HG03432 (cell line): ENCODE results near the gene FMNL2.
A peak's percentile ranks its signal among the peaks of the same experiment; 100 is the strongest.

ENCODE experiments used
- ATAC-seq: cut with Tn5 transposase; IDR thresholded peaks from one replicate; pipeline ENCODE4 v1.9.1; 2021; ENCODE audit warnings: mild to moderate bottlenecking, moderate library complexity; ENCODE audit not compliant: unreplicated experiment

Gene FMNL2

DNA sequence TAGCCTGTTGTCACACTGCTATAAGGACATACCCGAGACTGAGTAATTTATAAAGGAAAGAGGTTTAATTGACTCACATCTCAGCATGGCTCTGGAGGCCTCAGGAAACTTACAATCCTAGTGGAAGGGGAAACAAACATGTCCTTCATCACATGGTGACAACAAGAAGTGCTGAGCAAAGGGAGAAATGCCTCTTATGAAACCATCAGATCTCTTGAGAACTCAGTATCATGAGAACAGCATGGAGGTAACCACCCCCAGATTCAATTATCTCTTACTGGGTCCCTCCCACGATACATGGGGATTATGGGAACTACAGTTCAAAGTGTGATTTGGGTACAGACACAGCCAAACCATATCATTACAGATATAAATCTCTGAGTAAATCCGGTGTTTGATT is 233.6 kb downstream of the FMNL2 start:
- ATAC-seq: no peak

DNA sequence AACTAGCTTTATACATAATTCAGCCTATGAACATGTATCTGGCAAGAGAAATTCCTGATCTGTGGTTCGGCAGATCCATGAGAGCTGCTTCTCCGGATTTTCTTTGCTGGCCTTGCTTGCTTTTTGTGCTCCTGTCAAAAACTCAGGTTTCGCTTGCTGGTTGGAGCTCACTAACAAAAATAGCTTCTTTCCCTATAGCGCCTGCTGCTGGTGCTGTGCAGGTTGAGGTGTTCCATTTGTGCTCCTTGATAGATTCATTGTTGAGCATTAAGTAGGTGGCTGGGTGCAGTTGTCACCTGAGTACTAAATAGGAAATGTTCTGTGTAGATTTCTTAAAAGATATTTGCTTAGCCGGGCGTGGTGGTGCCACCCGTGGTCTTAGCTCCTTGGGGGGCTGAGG is 234.2 kb downstream of the FMNL2 start:
- ATAC-seq: no peak

GRCh38 chr2:152571048-152571766 is 236.2 kb downstream of the FMNL2 start:
- no peak for ATAC-seq

- no peak for ATAC-seq
Observed at GRCh38 chr2:152572031-152572430, 237.1 kb downstream of the FMNL2 start.

GRCh38 chr2:152573168-152573567 is 238.2 kb downstream of the FMNL2 start:
- ATAC-seq: peak; percentile 97

DNA sequence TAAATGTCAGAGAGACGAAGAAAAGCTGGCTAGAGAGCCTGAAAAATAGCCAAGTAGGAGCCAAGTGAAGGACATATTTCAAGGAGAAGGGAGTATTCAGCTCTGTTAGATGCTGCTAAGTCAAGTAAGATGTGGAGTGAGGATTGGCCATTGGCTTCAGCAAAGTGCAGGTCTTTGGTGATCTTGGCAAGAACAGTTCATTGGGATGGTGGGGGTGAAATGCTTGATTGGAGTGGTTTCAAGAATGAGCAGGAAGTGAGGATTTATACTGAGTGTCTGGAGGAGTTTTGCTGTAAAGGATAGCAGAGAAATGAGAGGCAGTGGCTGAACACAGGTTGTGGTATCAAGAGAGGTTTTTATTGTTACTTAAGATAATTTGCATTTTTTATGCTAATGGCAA is 242.6 kb downstream of the FMNL2 start:
- ATAC-seq: no peak

DNA sequence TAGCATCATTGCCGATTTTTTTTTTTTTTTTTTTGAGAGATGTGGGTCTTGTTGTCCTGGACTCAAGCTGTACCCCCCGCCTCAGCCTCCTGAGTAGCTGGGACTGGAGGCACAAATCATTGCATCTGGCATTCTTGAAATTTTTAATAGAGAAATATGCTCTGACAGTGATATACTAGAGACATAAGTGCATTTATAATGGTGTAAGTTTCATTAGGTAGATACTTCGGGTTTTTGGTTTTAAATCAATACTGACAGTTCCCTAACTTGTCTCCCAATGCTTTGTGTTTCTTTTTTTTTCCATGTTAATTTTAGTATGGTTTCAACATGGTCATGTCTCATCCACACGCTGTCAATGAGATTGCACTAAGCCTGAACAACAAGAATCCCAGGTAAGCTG is 243.6 kb downstream of the FMNL2 start:
- no peak for ATAC-seq

GRCh38 chr2:152580714-152581113 is 245.7 kb downstream of the FMNL2 start:
- no peak for ATAC-seq

DNA sequence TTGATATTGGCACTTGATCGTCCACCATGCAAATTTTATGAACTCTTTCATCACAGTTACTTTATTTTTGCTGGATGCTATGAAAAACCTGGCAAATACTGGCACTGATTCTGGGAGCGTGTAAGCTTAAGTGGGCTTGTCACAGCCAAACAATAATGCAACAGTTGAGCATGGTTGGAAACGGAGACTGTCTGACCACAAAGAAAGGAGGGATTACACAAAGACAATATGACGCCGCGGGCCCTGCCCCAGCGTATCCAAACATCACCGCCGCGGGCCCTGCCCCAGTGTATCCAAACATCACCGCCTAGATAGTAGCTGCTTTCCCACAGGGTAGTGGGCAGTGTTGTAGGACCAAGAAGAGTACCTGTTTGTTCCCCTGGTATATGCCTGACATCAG is 246.4 kb downstream of the FMNL2 start:
- ATAC-seq: no peak

GRCh38 chr2:152582081-152582480 is 247.1 kb downstream of the FMNL2 start:
- no peak for ATAC-seq

DNA sequence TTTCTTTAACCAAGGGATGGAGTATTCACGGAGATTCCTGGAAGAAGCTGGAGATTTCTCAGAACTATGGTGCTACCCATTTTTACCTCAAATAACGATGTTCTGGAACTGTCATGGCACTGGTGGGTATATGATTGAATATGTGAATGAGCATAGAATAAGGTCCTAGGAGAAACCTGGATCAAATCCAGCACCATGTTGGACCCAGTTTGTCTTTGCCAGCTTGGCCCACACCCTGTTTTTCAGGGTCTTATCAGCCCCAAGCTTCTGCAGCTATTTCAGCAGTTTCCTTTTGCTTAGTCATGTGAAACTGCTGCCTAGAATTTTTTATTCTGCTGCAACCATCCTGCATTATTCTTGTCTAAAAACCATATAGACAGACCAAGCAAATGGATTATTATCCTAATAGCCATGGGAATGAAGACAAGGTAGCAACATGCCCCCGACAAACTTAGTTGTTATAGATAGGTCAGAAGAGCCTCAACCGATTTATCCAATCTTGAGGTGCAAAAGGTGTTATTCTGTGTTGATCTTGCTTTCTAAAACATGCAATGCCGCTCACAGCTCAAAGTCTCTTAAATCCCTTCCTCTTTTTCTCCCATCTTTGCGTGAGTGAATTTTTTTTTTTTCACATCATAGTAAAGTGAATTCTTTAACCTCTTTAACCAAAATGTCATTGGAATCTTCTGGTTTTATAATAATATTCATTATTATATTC is 248.7 kb downstream of the FMNL2 start:
- ATAC-seq: no peak

DNA sequence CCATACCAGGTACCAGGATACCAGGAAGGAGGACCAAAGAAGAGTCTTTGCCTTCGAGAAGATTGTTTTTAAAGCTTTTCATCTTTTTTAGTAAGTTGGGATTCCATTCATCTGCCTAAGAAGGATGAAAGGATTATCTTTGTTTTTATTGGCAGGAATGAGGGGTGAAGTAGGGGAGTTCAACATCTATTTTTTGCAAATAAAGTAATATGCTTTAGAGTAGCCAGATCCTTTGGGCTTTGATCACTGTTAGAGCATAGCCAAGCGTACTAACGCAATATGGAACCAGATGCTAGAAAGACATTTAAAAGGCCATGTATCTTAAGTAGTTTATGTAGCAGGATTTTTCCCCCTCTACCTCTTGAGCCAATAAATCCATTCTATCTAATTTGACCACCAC is 249.3 kb downstream of the FMNL2 start:
- no peak for ATAC-seq

GRCh38 chr2:152585830-152586484 is 251.0 kb downstream of the FMNL2 start:
- no peak for ATAC-seq

DNA sequence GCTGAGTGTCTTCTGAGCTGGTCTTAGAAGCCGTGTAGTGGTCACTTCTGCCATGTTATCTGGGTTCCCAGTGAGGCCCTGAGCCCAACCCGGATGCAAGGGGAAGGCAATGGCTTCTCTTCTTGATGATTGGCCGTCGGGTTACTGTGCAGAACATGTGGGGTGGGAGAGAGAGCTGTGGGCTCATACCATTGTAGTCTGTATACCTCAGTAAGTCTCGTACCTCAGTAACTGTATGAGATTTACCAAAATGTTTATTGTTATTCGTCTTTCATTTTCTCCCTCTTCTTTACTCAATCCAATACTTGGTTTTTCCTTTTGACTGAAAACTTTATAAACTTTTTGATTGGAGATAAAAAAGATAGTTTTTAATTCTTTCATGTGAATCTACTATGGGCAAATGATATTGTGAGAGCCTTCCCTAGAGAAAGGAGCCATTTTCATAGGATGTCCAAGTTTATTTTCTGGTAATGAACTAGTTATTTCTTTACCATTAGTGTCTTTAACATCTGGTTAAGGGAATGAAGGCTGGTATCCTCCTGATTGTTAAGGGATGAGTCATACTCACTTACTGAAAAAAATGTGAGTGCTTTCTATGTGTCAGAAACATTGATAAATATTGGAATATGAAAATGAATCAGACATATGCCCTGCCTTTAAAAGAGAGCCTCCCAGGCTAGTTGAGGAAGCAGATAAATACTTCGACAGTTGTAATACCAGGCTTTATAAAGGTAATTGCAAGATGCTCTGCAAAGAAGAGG is 252.4 kb downstream of the FMNL2 start:
- ATAC-seq: no peak

DNA sequence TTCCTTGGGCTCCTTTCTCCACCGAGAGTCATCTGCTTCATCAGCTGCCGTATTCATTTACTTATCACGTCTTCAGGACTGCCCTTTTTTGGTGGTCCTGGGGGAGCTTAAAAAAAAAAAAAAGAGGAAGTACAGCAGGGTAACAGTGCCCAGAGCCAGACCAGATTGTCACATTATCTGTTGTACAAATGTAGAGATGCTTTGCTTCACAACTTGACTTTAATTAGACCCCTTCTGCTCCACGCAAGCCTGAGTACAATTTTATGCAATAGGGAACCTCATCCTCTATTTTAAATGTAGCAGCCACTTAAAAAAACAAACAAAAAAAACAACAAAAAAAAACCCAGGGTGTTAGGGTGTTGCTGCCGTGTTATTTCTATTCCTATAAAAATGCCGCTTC is 254.0 kb downstream of the FMNL2 start:
- no peak for ATAC-seq

DNA sequence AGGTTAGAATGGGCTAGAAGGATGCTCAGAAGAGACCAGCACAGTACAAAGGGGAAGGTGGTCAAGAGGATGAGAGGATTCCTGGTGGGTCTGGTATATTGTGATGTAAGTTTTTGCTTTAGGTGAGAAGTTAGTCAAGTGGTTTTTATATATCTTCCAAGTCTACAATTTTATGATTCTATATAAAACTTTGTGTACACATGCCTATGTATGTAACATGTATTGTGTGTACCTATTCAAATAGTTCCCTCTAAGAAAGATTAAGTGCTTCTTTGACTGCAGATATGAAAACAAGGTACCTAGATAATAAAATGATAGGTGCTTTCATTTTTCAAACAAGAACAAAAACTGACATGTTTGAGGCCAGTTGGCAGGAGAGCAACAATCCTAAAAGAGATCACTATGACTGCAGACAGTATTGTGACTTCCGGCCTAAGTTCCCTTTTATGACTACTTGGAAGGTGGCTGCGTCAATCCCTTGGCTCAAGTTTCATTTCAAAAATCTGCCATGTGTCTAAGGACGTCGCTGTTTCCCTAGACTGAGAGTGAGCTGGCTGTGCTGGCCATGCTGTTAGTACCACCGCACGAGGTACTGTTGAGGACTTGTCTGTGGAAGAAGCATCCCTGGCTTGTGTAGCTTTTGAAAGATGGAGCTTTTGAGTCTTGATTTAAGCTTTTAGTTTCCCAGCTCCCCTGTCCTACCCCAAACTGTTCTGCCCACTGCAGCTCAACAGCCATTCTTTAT is 259.2 kb downstream of the FMNL2 start:
- ATAC-seq: peak; percentile 95

GRCh38 chr2:152594792-152595191 is 259.8 kb downstream of the FMNL2 start:
- ATAC-seq: no peak

GRCh38 chr2:152598975-152599759 is 264.2 kb downstream of the FMNL2 start:
- ATAC-seq: no peak

DNA sequence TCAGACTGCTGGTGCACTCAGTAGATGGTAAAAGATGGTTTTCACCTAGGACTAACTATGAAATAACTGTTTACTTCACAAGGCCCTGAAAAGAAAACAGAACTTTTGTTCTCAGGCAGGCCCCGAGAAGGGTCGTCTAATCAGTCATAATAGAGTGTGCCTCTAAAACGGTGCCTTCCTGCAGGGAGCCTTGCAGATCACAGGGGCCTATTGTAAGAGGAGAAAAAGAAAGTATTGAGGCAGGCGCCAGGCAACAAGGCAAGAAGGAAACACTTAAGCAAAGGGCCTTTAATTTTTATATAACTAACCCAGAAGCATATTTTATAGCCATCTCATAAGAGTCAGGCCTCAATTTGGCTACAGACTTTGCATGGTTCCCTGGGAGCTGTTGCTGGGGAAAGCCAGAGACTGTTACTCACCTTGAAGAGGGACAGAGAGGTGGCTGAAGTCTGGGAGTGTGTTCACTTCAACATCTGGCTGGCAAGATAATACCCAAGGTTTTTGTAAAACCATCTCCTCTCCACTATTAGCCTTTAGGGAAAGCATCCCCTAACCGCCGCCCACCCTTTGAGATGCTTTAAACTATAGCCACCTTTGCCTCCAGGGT is 265.2 kb downstream of the FMNL2 start:
- ATAC-seq: no peak
